GM21619 (cell line): ENCODE results near the gene PCAT7.
"Not testable (repeated sequence)": the region's sequence is repeated elsewhere in the genome, so short reads cannot be mapped to it uniquely, and the experiment has no call there.

Source experiments
- ATAC-seq: cut with Tn5 transposase; IDR thresholded peaks from one replicate; pipeline ENCODE4 v1.9.1; 2021; ENCODE audit not compliant: unreplicated experiment

Gene PCAT7

GRCh38 chr9:94554439-94555331, at the start of gene PCAT7:
PCAT7 (plus strand) TSS chr9:94555083.
- no peak for ATAC-seq

- not testable (repeated sequence) for ATAC-seq
Measured at GRCh38 chr9:94506370-94506769, 48.5 kb upstream of the PCAT7 start.

- no peak for ATAC-seq
Measured at GRCh38 chr9:94507531-94508258, 47.2 kb upstream of the PCAT7 start.

- no peak for ATAC-seq
Measured at GRCh38 chr9:94511134-94511954, 43.5 kb upstream of the PCAT7 start.

GRCh38 chr9:94511955-94512265, 43.0 kb upstream of the PCAT7 start:
- no peak for ATAC-seq

- ATAC-seq = no peak
Measured at GRCh38 chr9:94514722-94515121, 40.2 kb upstream of the PCAT7 start.

- no peak for ATAC-seq
Measured at GRCh38 chr9:94517254-94517653, 37.6 kb upstream of the PCAT7 start.

GRCh38 chr9:94525396-94526035, 29.4 kb upstream of the PCAT7 start:
- no peak for ATAC-seq

- ATAC-seq = no peak
Measured at GRCh38 chr9:94526271-94526670, 28.6 kb upstream of the PCAT7 start.

GRCh38 chr9:94526951-94527350, 27.9 kb upstream of the PCAT7 start:
- ATAC-seq = no peak

- no peak for ATAC-seq
Measured at GRCh38 chr9:94528886-94529285, 26.0 kb upstream of the PCAT7 start.

GRCh38 chr9:94533155-94533554, 21.7 kb upstream of the PCAT7 start:
- no peak for ATAC-seq

- ATAC-seq = no peak
Measured at GRCh38 chr9:94533601-94534000, 21.3 kb upstream of the PCAT7 start.

GRCh38 chr9:94534901-94535300, 20.0 kb upstream of the PCAT7 start:
- ATAC-seq = no peak

- ATAC-seq = no peak
Measured at GRCh38 chr9:94538908-94539307, 16.0 kb upstream of the PCAT7 start.

- not testable (repeated sequence) for ATAC-seq
Measured at GRCh38 chr9:94544335-94544734, 10.5 kb upstream of the PCAT7 start.

GRCh38 chr9:94545940-94546339, 8.9 kb upstream of the PCAT7 start:
- no peak for ATAC-seq

GRCh38 chr9:94553029-94553938, 1.6 kb upstream of the PCAT7 start:
- ATAC-seq = no peak

- ATAC-seq = no peak
Measured at GRCh38 chr9:94554078-94554438, 825 bp upstream of the PCAT7 start.

- ATAC-seq = no peak
Measured at GRCh38 chr9:94557376-94557775, 2.5 kb downstream of the PCAT7 start.
